CD4-positive, alpha-beta T cell treated with Interleukin-21 for 1 hour (primary cell): ENCODE measurements around the gene SYT1.

ENCODE experiments used
- DNase-seq: peaks from one replicate; pipeline ENCODE4 v3.0.0-alpha.2; 2020

Gene SYT1

DNA sequence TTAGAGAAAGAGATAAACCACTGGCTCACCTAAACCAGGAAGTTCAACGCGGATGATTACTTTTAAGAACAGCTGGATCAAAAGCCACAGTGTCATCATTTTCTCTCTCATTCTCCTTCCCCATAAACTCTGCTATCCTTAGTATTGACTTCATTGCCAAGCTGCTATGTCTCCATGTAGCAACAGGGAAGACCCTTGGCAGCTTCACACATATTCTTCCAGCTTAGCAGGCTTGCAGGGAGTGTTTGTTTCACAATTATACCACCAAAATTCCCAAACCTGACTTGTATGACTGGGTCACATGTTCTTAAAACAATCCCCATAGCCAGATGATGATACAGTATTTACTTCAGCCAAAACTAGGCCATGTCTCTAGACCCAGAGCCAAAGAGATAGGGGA, 590.7 kb downstream of the SYT1 start:
- DNase-seq: no peak

DNA sequence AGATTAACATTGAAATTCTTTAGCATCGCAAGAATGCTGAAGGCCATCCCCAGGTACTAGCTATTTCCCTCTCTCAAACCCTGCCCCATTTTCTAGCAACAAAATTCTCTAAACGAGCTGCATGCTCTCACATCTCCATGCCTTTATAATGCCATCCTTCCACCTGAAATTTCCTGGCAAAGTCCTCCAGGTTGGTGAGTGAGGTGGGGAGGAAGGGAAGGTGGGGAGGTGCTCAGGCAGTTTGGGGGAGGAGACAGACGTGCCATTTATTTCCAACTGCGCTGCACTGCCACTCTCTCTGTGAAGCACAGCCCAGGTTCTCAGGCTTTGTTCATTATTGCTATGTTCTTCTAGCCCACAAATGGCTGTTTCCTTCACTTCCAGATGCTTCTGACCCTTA, 617.7 kb downstream of the SYT1 start:
- no peak for DNase-seq

DNA sequence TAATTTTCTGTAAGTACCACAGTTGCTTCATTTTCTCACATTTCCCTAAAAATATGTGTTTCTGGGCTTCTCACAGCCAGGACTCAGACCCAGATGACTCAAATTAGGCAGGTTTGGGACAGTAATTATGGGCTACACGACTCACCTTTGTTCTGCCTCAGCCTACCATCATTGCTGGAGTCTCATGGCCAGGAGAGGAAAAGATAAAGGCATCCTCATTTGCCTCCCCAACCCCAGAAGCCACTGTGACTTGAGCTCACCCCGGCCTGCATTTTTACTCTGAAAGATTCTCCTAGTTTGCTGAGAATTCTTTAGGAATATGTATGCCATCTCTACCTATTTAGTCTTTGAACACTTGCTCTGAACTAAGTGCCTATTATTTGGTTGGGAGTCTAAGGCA, 618.3 kb downstream of the SYT1 start:
- DNase-seq: no peak

DNA sequence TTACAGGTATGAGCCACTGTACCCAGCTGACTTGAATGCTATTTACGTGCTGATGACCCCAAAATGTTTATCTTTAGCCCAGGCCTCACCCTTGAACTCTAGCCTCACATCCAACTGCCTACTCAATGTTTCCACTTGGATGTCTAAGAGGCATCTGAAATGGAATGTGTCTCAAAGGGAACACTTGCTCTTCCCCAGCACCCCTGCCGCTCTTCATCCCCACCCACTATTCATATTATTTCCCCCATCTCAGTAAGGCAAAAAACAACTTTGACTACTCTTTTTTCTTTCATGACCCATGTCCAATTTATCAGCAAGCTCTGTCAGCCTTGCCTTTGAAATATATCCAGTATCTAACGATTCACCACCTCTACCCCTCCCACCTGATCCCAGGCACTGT, 621.6 kb downstream of the SYT1 start:
- no peak for DNase-seq

DNA sequence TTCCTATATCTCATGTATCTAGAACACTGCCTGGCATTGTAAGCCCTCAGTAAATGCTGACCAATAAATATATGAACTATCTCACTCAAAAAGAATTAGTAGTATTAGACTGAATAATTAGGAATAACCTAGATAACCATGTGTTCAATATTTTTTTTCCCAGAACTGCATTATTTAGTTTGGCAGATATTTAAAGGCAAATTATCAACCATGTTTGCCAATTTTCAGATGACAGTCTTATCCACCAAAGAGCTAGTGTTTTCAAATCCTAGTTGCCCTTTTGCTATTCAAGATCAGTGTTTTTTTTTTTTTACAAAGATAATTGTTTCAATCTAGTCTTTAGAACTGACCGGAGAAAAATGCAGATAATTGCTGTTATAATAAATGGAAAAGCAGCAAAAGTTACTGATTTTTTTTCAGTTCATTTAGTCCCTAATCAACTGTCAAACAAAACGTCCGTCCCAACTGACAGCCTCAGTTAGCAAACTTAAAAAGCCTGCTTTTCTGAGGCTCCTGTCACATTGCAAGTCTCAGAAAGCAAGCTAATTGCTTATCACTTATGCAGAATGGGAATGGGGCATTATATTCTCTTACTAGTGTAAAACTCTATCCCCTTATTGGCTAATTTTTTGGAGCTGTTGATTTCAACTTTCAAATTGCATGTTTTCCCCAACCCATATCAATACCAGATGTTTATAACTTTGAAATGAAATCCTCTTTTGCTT, 623.0 kb downstream of the SYT1 start:
- DNase-seq: no peak
